ENCODE measurements around the gene EIF2S1. TPM values are rescaled to one million over a fixed set of nuclear protein-coding genes. Genes with fewer than 3 reads are reported as not detected.

Gene EIF2S1
- total RNA-seq, 6 experiments from 2014 or later, result 163 to 218 (median 178) TPM

DNA sequence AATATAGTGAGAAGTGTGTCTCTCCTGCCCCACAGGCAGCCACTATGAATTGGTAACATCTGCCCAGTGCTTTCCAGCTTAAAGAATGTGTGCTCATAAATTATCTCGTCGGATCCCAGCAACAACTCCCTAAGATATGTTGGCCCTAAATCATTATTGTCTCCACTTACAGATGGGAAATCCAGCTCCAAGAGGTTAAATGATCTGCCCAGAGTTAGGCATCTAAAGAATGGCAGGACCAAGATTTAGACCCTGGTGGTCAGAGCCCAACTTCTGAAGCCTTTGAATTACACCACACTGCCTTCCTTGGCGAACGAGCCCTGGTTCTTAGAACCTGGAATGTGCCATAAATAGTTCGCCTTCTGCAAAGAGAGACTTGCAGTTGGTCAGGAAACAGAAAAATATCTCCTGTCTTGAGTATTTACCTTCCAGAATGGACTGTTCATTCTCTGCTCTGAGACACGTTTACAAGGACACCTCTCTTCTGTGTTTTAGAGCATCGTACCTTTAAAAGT, 72.0 kb downstream of the EIF2S1 start:
- TF ChIP-seq, protein P1, sequence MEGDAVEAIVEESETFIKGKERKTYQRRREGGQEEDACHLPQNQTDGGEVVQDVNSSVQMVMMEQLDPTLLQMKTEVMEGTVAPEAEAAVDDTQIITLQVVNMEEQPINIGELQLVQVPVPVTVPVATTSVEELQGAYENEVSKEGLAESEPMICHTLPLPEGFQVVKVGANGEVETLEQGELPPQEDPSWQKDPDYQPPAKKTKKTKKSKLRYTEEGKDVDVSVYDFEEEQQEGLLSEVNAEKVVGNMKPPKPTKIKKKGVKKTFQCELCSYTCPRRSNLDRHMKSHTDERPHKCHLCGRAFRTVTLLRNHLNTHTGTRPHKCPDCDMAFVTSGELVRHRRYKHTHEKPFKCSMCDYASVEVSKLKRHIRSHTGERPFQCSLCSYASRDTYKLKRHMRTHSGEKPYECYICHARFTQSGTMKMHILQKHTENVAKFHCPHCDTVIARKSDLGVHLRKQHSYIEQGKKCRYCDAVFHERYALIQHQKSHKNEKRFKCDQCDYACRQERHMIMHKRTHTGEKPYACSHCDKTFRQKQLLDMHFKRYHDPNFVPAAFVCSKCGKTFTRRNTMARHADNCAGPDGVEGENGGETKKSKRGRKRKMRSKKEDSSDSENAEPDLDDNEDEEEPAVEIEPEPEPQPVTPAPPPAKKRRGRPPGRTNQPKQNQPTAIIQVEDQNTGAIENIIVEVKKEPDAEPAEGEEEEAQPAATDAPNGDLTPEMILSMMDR (IDR thresholded peaks at IDR 0.05), result no peak
- DNase-seq, result no peak
- H3K4me3 Mint-ChIP-seq, result no peak overlapping the region
- peaks cover 24% of the 10 kb centered on the region for H3K4me1 Mint-ChIP-seq (ENCODE audit: low read depth)
- H3K27me3 Mint-ChIP-seq (ENCODE audit: insufficient read depth), result peaks cover 36% of the 10 kb centered on the region
- H3K27ac Mint-ChIP-seq, result no peak overlapping the region
- H3K9me3 Mint-ChIP-seq, result no peaks in the 10 kb centered on the region
- no peaks in the 10 kb centered on the region for H3K36me3 Mint-ChIP-seq (ENCODE audit: low read depth)

DNA sequence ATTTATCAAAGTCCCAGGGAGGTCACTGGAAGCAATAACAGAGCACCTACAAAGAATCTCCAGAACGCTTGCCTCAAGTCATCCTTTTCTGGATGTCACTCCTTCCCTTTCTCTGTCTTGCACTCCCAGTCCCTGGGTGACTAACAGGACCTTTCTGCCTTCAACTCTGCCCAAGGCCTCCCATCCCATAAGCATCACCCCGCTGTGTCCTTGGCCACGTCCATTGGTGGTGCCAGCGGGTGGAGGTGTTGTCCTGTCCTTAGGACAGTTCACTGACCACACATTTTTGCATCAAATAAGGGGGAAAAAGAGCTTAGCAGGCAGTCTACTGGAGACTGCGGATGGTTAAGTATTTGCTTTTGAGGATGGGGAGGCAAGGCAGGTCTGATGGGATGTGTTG, 75.5 kb downstream of the EIF2S1 start:
- H3K9me3 Mint-ChIP-seq, result no peaks in the 10 kb centered on the region
- no peaks in the 10 kb centered on the region for H3K4me1 Mint-ChIP-seq (ENCODE audit: low read depth)
- TF ChIP-seq, protein P1 (IDR thresholded peaks at IDR 0.05), result no peak
- H3K27me3 Mint-ChIP-seq (ENCODE audit: insufficient read depth), result peaks cover 53% of the 10 kb centered on the region
- no peak overlapping the region for H3K27ac Mint-ChIP-seq
- DNase-seq, result no peak
- H3K4me3 Mint-ChIP-seq, result no peak overlapping the region
- no peaks in the 10 kb centered on the region for H3K36me3 Mint-ChIP-seq (ENCODE audit: low read depth)

Other genes starting within 250 kb of the EIF2S1 start
- under 1 TPM in 2 of 6 experiments, not detected in 4; 0.12 to 0.13 TPM for gene GARIN2, start 170.9 kb upstream of the EIF2S1 start, total RNA-seq (2021; fragmentation: NEBNext Ultra II Directional; extraction: Animal tissue kit (Norgen Biotek cat#: 25700))
- 10 to 100 TPM; 41.9 to 52.7 (median 45.9) TPM for gene PALS1, start 118.9 kb upstream of the EIF2S1 start, total RNA-seq (2021; fragmentation: NEBNext Ultra II Directional; extraction: Animal tissue kit (Norgen Biotek cat#: 25700))
- gene ATP6V1D, start 524 bp upstream of the EIF2S1 start, total RNA-seq (2021; fragmentation: NEBNext Ultra II Directional; extraction: Animal tissue kit (Norgen Biotek cat#: 25700)), result 100 to 1,000 TPM; 135 to 167 (median 150) TPM
- gene PLEK2, start 51.8 kb downstream of the EIF2S1 start, total RNA-seq (2021; fragmentation: NEBNext Ultra II Directional; extraction: Animal tissue kit (Norgen Biotek cat#: 25700)), result 10 to 100 TPM in 5 of 6 experiments, 1 to 10 TPM in 1; 8.7 to 23.8 (median 19.5) TPM
- gene TMEM229B, start 128.4 kb downstream of the EIF2S1 start, total RNA-seq (2021; fragmentation: NEBNext Ultra II Directional; extraction: Animal tissue kit (Norgen Biotek cat#: 25700)), result under 1 TPM; 0.06 to 0.38 (median 0.20) TPM
- gene PLEKHH1, start 173.0 kb downstream of the EIF2S1 start, total RNA-seq (2021; fragmentation: NEBNext Ultra II Directional; extraction: Animal tissue kit (Norgen Biotek cat#: 25700)), result under 1 TPM; 0.10 to 0.28 (median 0.19) TPM
- 1 to 10 TPM; 6.3 to 9.3 (median 7.8) TPM for gene PIGH, start 239.9 kb downstream of the EIF2S1 start, total RNA-seq (2021; fragmentation: NEBNext Ultra II Directional; extraction: Animal tissue kit (Norgen Biotek cat#: 25700))

Data from HFFc6 (cell line).